Stimulated activated naive CD8-positive, alpha-beta T cell treated with anti-CD3 and anti-CD28 coated beads, Interleukin-15, Interleukin-2, amounts not matched to agents 100 ng/mL and 50 ng/mL, for 24 hours (primary cell): ENCODE measurements around the gene OTUD5.
"Not testable (repeated sequence)": the region's sequence is repeated elsewhere in the genome, so short reads cannot be mapped to it uniquely, and the experiment has no call there.

Experiments
- H3K27ac Mint-ChIP-seq: one replicate; pipeline ENCODE4 v1.8.0; 2021; ENCODE audit warnings: mild to moderate bottlenecking, mixed read lengths
- H3K27me3 Mint-ChIP-seq: one replicate; pipeline ENCODE4 v1.8.0; 2021; ENCODE audit warnings: mixed read lengths
- H3K36me3 Mint-ChIP-seq: one replicate; pipeline ENCODE4 v1.8.0; 2021; ENCODE audit warnings: low read depth, mixed read lengths
- H3K4me1 Mint-ChIP-seq: one replicate; pipeline ENCODE4 v1.8.0; 2021; ENCODE audit warnings: low read depth, mixed read lengths
- H3K4me3 Mint-ChIP-seq: one replicate; pipeline ENCODE4 v1.8.0; 2021; ENCODE audit warnings: mild to moderate bottlenecking, mixed read lengths
- H3K9me3 Mint-ChIP-seq: one replicate; pipeline ENCODE4 v1.8.0; 2021; ENCODE audit warnings: mixed read lengths

OTUD5 gene

GRCh38 chrX:48980341-48980740 is 22.9 kb upstream of the OTUD5 start:
- not testable (repeated sequence) for H3K27ac Mint-ChIP-seq, H3K27me3 Mint-ChIP-seq, H3K4me1 Mint-ChIP-seq, H3K9me3 Mint-ChIP-seq, H3K4me3 Mint-ChIP-seq
- H3K36me3 Mint-ChIP-seq = peaks cover 39% of the 10 kb centered on the region

- Mint-ChIP-seq H3K9me3 (no peaks in the 10 kb centered on the region), H3K4me1 (peaks cover 2% of the 10 kb centered on the region), H3K36me3 (peaks cover 33% of the 10 kb centered on the region), H3K27me3 (no peaks in the 10 kb centered on the region), H3K4me3 (no peak overlapping the region), H3K27ac (no peak overlapping the region)
These were observed 20.8 kb upstream of the OTUD5 start for GRCh38 chrX:48978226-48978625.

GRCh38 chrX:48976086-48976485 is 18.7 kb upstream of the OTUD5 start:
- Mint-ChIP-seq H3K9me3 (no peaks in the 10 kb centered on the region), H3K4me3 (no peak overlapping the region), H3K27me3 (no peaks in the 10 kb centered on the region), H3K4me1 (peaks cover 15% of the 10 kb centered on the region), H3K36me3 (peaks cover 27% of the 10 kb centered on the region), H3K27ac (no peak overlapping the region)

- Mint-ChIP-seq H3K36me3 (peaks cover 27% of the 10 kb centered on the region), H3K27me3 (no peaks in the 10 kb centered on the region), H3K4me1 (peaks cover 15% of the 10 kb centered on the region), H3K4me3 (no peak overlapping the region), H3K27ac (no peak overlapping the region), H3K9me3 (no peaks in the 10 kb centered on the region)
These were observed 18.1 kb upstream of the OTUD5 start for GRCh38 chrX:48975541-48975940.

- no peaks in the 10 kb centered on the region for H3K27me3 Mint-ChIP-seq
- H3K36me3 Mint-ChIP-seq = peaks cover 24% of the 10 kb centered on the region
- H3K9me3 Mint-ChIP-seq = no peaks in the 10 kb centered on the region
- peaks cover 15% of the 10 kb centered on the region for H3K4me1 Mint-ChIP-seq
- H3K27ac Mint-ChIP-seq = no peak overlapping the region
- no peak overlapping the region for H3K4me3 Mint-ChIP-seq
These were observed 17.6 kb upstream of the OTUD5 start for GRCh38 chrX:48975041-48975440.

- no peaks in the 10 kb centered on the region for H3K27me3 Mint-ChIP-seq
- no peak overlapping the region for H3K4me3 Mint-ChIP-seq
- H3K36me3 Mint-ChIP-seq = peaks cover 24% of the 10 kb centered on the region
- H3K27ac Mint-ChIP-seq = no peak overlapping the region
- H3K4me1 Mint-ChIP-seq = peaks cover 15% of the 10 kb centered on the region
- H3K9me3 Mint-ChIP-seq = no peaks in the 10 kb centered on the region
These were observed 17.2 kb upstream of the OTUD5 start for GRCh38 chrX:48974574-48974973.

- no peak overlapping the region for H3K4me3 Mint-ChIP-seq
- H3K27ac Mint-ChIP-seq = no peak overlapping the region
- H3K4me1 Mint-ChIP-seq = peaks cover 15% of the 10 kb centered on the region
- H3K9me3 Mint-ChIP-seq = no peaks in the 10 kb centered on the region
- no peaks in the 10 kb centered on the region for H3K27me3 Mint-ChIP-seq
- H3K36me3 Mint-ChIP-seq = peaks cover 23% of the 10 kb centered on the region
These were observed 16.6 kb upstream of the OTUD5 start for GRCh38 chrX:48974033-48974432.

GRCh38 chrX:48972220-48973164 is 15.1 kb upstream of the OTUD5 start:
- Mint-ChIP-seq H3K9me3 (no peaks in the 10 kb centered on the region), H3K4me1 (peaks cover 15% of the 10 kb centered on the region), H3K27me3 (no peaks in the 10 kb centered on the region), H3K4me3 (peak overlapping the region; percentile 37), H3K27ac (no peak overlapping the region), H3K36me3 (peaks cover 11% of the 10 kb centered on the region)

- no peaks in the 10 kb centered on the region for H3K9me3 Mint-ChIP-seq
- no peak within 1 kb of the TSS for H3K27ac Mint-ChIP-seq
- peak within 1 kb of the TSS; percentile 37 for H3K4me3 Mint-ChIP-seq
- peaks cover 11% of the 10 kb centered on the region for H3K36me3 Mint-ChIP-seq
- H3K4me1 Mint-ChIP-seq = peaks cover 15% of the 10 kb centered on the region
- H3K27me3 Mint-ChIP-seq = no peaks in the 10 kb centered on the region
These were observed 14.1 kb upstream of the OTUD5 start, which contains the start of gene KCND1 for GRCh38 chrX:48971249-48972219. Gene KCND1 (minus strand): TSS chrX:48971844. CDS start chrX:48970271, 1,573 bp downstream.

GRCh38 chrX:48969471-48969870 is 12.1 kb upstream of the OTUD5 start:
- H3K4me3 Mint-ChIP-seq = no peak overlapping the region
- H3K9me3 Mint-ChIP-seq = no peaks in the 10 kb centered on the region
- no peaks in the 10 kb centered on the region for H3K27me3 Mint-ChIP-seq
- H3K4me1 Mint-ChIP-seq = peaks cover 15% of the 10 kb centered on the region
- no peak overlapping the region for H3K27ac Mint-ChIP-seq
- H3K36me3 Mint-ChIP-seq = peaks cover 1% of the 10 kb centered on the region

GRCh38 chrX:48968377-48968776 is 11.0 kb upstream of the OTUD5 start:
- no peaks in the 10 kb centered on the region for H3K9me3 Mint-ChIP-seq

GRCh38 chrX:48966796-48967579 is 9.6 kb upstream of the OTUD5 start:
- Mint-ChIP-seq H3K4me1 (peaks cover 3% of the 10 kb centered on the region), H3K36me3 (no peaks in the 10 kb centered on the region), H3K9me3 (no peaks in the 10 kb centered on the region), H3K27ac (no peak overlapping the region), H3K4me3 (no peak overlapping the region), H3K27me3 (no peaks in the 10 kb centered on the region)

More at GRCh38 chrX:48968377-48968776, 11.0 kb upstream of the OTUD5 start:
- Mint-ChIP-seq H3K4me3 (no peak overlapping the region), H3K27ac (no peak overlapping the region), H3K36me3 (no peaks in the 10 kb centered on the region), H3K27me3 (no peaks in the 10 kb centered on the region), H3K4me1 (peaks cover 15% of the 10 kb centered on the region)

GRCh38 chrX:48965959-48966358 is 8.6 kb upstream of the OTUD5 start:
- no peaks in the 10 kb centered on the region for H3K27me3 Mint-ChIP-seq
- no peak overlapping the region for H3K4me3 Mint-ChIP-seq
- H3K36me3 Mint-ChIP-seq = no peaks in the 10 kb centered on the region
- no peaks in the 10 kb centered on the region for H3K4me1 Mint-ChIP-seq
- H3K9me3 Mint-ChIP-seq = no peaks in the 10 kb centered on the region
- H3K27ac Mint-ChIP-seq = no peak overlapping the region

- Mint-ChIP-seq H3K4me1 (peaks cover 14% of the 10 kb centered on the region), H3K27me3 (no peaks in the 10 kb centered on the region), H3K4me3 (no peak overlapping the region), H3K36me3 (no peaks in the 10 kb centered on the region), H3K27ac (no peak overlapping the region), H3K9me3 (no peaks in the 10 kb centered on the region)
These were observed 4.2 kb upstream of the OTUD5 start for GRCh38 chrX:48961585-48962091.
